A204.1 (cell line): ENCODE data around the gene NHERF2.

ENCODE experiments used
- FAIRE-seq: peaks from 2 replicates; lab custom pipeline; 2012; peaks lifted over from hg19 to GRCh38; lab: Jason Lieb, UNC

Gene NHERF2

GRCh38 chr16:2040787-2041522, 14.3 kb downstream of the NHERF2 start:
- FAIRE-seq: no peak

GRCh38 chr16:2042171-2042985, 15.7 kb downstream of the NHERF2 start:
- no peak for FAIRE-seq

- FAIRE-seq: no peak
Measured at GRCh38 chr16:2042986-2043666, 16.4 kb downstream of the NHERF2 start.

- no peak for FAIRE-seq
Measured at GRCh38 chr16:2043667-2044451, 17.2 kb downstream of the NHERF2 start.

- no peak for FAIRE-seq
Measured at GRCh38 chr16:2044541-2044940, 17.8 kb downstream of the NHERF2 start.

GRCh38 chr16:2045965-2046892, 19.5 kb downstream of the NHERF2 start:
- no peak for FAIRE-seq

- no peak for FAIRE-seq
Measured at GRCh38 chr16:2046893-2047329, 20.2 kb downstream of the NHERF2 start.

- FAIRE-seq: no peak
Measured at GRCh38 chr16:2047330-2048115, 20.8 kb downstream of the NHERF2 start, which contains the start of the genes NTHL1 and TSC2. TSS of gene NTHL1 (minus strand) at chr16:2047834. CDS start at chr16:2047823, 11 bp downstream. TSS of gene TSC2 (plus strand) at chr16:2047985. CDS start at chr16:2048616, 631 bp downstream.

GRCh38 chr16:2048116-2048543, 21.4 kb downstream of the NHERF2 start:
- no peak for FAIRE-seq

- no peak for FAIRE-seq
Measured at GRCh38 chr16:2053211-2053610, 26.5 kb downstream of the NHERF2 start.

- FAIRE-seq: no peak
Measured at GRCh38 chr16:2053897-2054296, 27.2 kb downstream of the NHERF2 start.

- FAIRE-seq: no peak
Measured at GRCh38 chr16:2054543-2055245, 28.0 kb downstream of the NHERF2 start.

- no peak for FAIRE-seq
Measured at GRCh38 chr16:2056077-2056476, 29.4 kb downstream of the NHERF2 start.

- no peak for FAIRE-seq
Measured at GRCh38 chr16:2056681-2057407, 30.1 kb downstream of the NHERF2 start.

- no peak for FAIRE-seq
Measured at GRCh38 chr16:2057438-2057837, 30.7 kb downstream of the NHERF2 start.

- no peak for FAIRE-seq
Measured at GRCh38 chr16:2058420-2058819, 31.7 kb downstream of the NHERF2 start.

- FAIRE-seq: no peak
Measured at GRCh38 chr16:2058872-2059271, 32.2 kb downstream of the NHERF2 start.

- FAIRE-seq: no peak
Measured at GRCh38 chr16:2060346-2060745, 33.6 kb downstream of the NHERF2 start.

GRCh38 chr16:2061023-2061422, 34.3 kb downstream of the NHERF2 start:
- FAIRE-seq: no peak
